OCI-LY1 (cell line): ENCODE measurements around the gene FAM124A.

Experiments
- H2AFZ ChIP-seq: fragments of 200-600 bp; sonication (generic), shearing (Covaris generic); 2 replicates; pipeline ENCODE4 v1.6.0; 2014; ENCODE audit warnings: antibody characterized with exemption, mild to moderate bottlenecking, low read length
- H3F3A ChIP-seq: fragments of 200-600 bp; sonication (generic), shearing (Covaris generic); 2 replicates; pipeline ENCODE4 v1.6.0; 2014; ENCODE audit warnings: mild to moderate bottlenecking, antibody characterized with exemption, low read length, moderate library complexity; ENCODE audit not compliant: insufficient read depth
- H3K27ac ChIP-seq: fragments of 200-600 bp; sonication (generic); 2 replicates; pipeline ENCODE4 v1.5.1; 2014; ENCODE audit warnings: low read length, mixed run types, mild to moderate bottlenecking, low read depth; ENCODE audit not compliant: poor library complexity, severe bottlenecking
- H3K27me3 ChIP-seq: fragments of 200-600 bp; sonication (generic); 2 replicates; pipeline ENCODE4 v1.6.0; 2014; ENCODE audit warnings: antibody characterized with exemption, mild to moderate bottlenecking, low read length, moderate library complexity; ENCODE audit not compliant: insufficient read depth
- H3K36me3 ChIP-seq: fragments of 200-600 bp; sonication (generic); 2 replicates; pipeline ENCODE4 v1.6.1; 2014; ENCODE audit warnings: mild to moderate bottlenecking, antibody characterized with exemption, low read length, moderate library complexity, mixed read lengths; ENCODE audit not compliant: insufficient read depth
- H3K4me1 ChIP-seq: fragments of 200-600 bp; sonication (generic); 2 replicates; pipeline ENCODE4 v1.5.1; 2014; ENCODE audit warnings: mild to moderate bottlenecking, low read length, moderate library complexity; ENCODE audit not compliant: insufficient read depth, severe bottlenecking
- H3K4me2 ChIP-seq: fragments of 200-600 bp; sonication (generic), shearing (Covaris generic); 2 replicates; pipeline ENCODE4 v1.6.1; 2014; ENCODE audit warnings: low read length
- H3K4me3 ChIP-seq: fragments of 200-600 bp; sonication (generic); 2 replicates; pipeline ENCODE4 v1.5.1; 2014; ENCODE audit warnings: low read length, low read depth, mild to moderate bottlenecking, mixed read lengths; ENCODE audit not compliant: poor library complexity, severe bottlenecking
- H3K79me2 ChIP-seq: fragments of 200-600 bp; shearing (Covaris generic); 2 replicates; pipeline ENCODE4 v1.6.1; 2016; ENCODE audit warnings: mixed run types, low read length, mixed read lengths; ENCODE audit not compliant: insufficient read depth
- H3K9ac ChIP-seq: fragments of 200-600 bp; sonication (generic), shearing (Covaris generic); 2 replicates; pipeline ENCODE4 v1.6.1; 2014; ENCODE audit warnings: mild to moderate bottlenecking, low read length, mixed read lengths
- H3K9me2 ChIP-seq: fragments of 200-600 bp; sonication (generic), shearing (Covaris generic); 2 replicates; pipeline ENCODE4 v1.6.1; 2014; ENCODE audit warnings: low read depth, mild to moderate bottlenecking, low read length, mixed read lengths
- H3K9me3 ChIP-seq: fragments of 200-600 bp; shearing (Covaris generic); 2 replicates; pipeline ENCODE4 v1.6.1; 2014; ENCODE audit warnings: low read length, mixed read lengths
- H4K20me1 ChIP-seq: fragments of 200-600 bp; sonication (generic), shearing (Covaris generic); 2 replicates; pipeline ENCODE4 v1.6.0; 2016; ENCODE audit warnings: mild to moderate bottlenecking, low read length; ENCODE audit not compliant: insufficient read depth
- EZH2 ChIP-seq: fragments of 200-600 bp; sonication (generic), shearing (Covaris generic); IDR thresholded peaks from 2 replicates; pipeline ENCODE4 v1.8.0; 2017; ENCODE audit warnings: borderline replicate concordance, mixed run types, mild to moderate bottlenecking, antibody characterized with exemption, low read length, moderate library complexity, mixed read lengths
- TF ChIP-seq, protein P1 (sequence below): fragments of 200-600 bp; sonication (generic), shearing (Covaris generic); IDR thresholded peaks from 2 replicates; pipeline ENCODE4 v1.5.1; 2017; ENCODE audit warnings: mild to moderate bottlenecking, antibody characterized with exemption, low read length, moderate library complexity, mixed read lengths

Gene FAM124A

GRCh38 chr13:51241720-51242119 is 19.5 kb downstream of the FAM124A start:
- Histone ChIP-seq H3F3A (no peaks in the 10 kb centered on the region), H2AFZ (no peak overlapping the region), H3K36me3 (no peaks in the 10 kb centered on the region), H3K79me2 (no peaks in the 10 kb centered on the region), H3K9me2 (no peaks in the 10 kb centered on the region), H3K27me3 (no peaks in the 10 kb centered on the region; the same call in 1 of the 2 replicates), H3K4me2 (no peak overlapping the region), H3K9me3 (no peaks in the 10 kb centered on the region), H4K20me1 (no peaks in the 10 kb centered on the region), H3K4me1 (no peaks in the 10 kb centered on the region), H3K9ac (no peak overlapping the region), H3K27ac (no peak overlapping the region), H3K4me3 (no peak overlapping the region)
- TF ChIP-seq, protein P1, sequence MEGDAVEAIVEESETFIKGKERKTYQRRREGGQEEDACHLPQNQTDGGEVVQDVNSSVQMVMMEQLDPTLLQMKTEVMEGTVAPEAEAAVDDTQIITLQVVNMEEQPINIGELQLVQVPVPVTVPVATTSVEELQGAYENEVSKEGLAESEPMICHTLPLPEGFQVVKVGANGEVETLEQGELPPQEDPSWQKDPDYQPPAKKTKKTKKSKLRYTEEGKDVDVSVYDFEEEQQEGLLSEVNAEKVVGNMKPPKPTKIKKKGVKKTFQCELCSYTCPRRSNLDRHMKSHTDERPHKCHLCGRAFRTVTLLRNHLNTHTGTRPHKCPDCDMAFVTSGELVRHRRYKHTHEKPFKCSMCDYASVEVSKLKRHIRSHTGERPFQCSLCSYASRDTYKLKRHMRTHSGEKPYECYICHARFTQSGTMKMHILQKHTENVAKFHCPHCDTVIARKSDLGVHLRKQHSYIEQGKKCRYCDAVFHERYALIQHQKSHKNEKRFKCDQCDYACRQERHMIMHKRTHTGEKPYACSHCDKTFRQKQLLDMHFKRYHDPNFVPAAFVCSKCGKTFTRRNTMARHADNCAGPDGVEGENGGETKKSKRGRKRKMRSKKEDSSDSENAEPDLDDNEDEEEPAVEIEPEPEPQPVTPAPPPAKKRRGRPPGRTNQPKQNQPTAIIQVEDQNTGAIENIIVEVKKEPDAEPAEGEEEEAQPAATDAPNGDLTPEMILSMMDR, result no peak
- no peak for TF ChIP-seq EZH2

DNA sequence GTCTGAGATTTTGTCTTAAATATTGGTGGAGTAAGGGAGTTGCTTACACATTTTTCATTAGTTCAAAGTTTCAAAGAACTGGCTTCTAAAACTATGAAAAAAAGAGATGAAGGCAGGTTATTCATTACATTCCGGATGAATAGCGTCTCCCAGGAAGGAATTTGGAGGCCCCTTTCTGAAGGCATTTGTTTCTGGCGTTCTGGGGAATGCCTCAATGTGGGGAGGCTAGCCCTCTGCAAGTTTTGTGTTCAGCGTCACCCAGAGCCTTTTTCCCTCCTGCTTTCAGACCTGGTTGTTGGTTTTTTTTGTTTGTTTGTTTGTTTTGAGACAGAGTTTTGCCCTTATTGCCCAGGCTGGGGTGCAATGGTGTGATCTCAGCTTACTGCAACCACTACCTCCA is 21.0 kb downstream of the FAM124A start:
- H3F3A ChIP-seq, result no peaks in the 10 kb centered on the region
- no peak overlapping the region for H2AFZ ChIP-seq
- H3K4me1 ChIP-seq, result no peaks in the 10 kb centered on the region
- H3K9ac ChIP-seq, result no peak overlapping the region
- no peaks in the 10 kb centered on the region for H3K36me3 ChIP-seq
- no peak for TF ChIP-seq EZH2
- TF ChIP-seq, protein P1, result no peak
- no peaks in the 10 kb centered on the region for H4K20me1 ChIP-seq
- no peak overlapping the region for H3K4me2 ChIP-seq
- H3K27me3 ChIP-seq, result no peaks in the 10 kb centered on the region; the same call in 1 of the 2 replicates
- H3K79me2 ChIP-seq, result no peaks in the 10 kb centered on the region
- no peak overlapping the region for H3K4me3 ChIP-seq
- H3K9me2 ChIP-seq, result no peaks in the 10 kb centered on the region
- no peak overlapping the region for H3K27ac ChIP-seq
- H3K9me3 ChIP-seq, result no peaks in the 10 kb centered on the region

- no peak overlapping the region for H2AFZ ChIP-seq
- no peak overlapping the region for H3K9ac ChIP-seq
- no peaks in the 10 kb centered on the region for H3K9me3 ChIP-seq
- no peaks in the 10 kb centered on the region for H3K4me1 ChIP-seq
- TF ChIP-seq, protein P1, result no peak
- TF ChIP-seq EZH2, result no peak
- no peaks in the 10 kb centered on the region for H3K9me2 ChIP-seq
- no peaks in the 10 kb centered on the region for H3K79me2 ChIP-seq
- H4K20me1 ChIP-seq, result no peaks in the 10 kb centered on the region
- H3K36me3 ChIP-seq, result no peaks in the 10 kb centered on the region
- no peaks in the 10 kb centered on the region; the same call in 1 of the 2 replicates for H3K27me3 ChIP-seq
- no peaks in the 10 kb centered on the region for H3F3A ChIP-seq
- H3K4me3 ChIP-seq, result no peak overlapping the region
- no peak overlapping the region for H3K27ac ChIP-seq
- H3K4me2 ChIP-seq, result no peak overlapping the region
These were observed 21.6 kb downstream of the FAM124A start for GRCh38 chr13:51243832-51244231.
